Mesothelial cell of epicardium (in vitro differentiated cells): ENCODE data around the gene ZFAND6. TPM values are rescaled to one million over a fixed set of nuclear protein-coding genes. Genes with fewer than 3 reads are reported as not detected.

ENCODE experiments used
- total RNA-seq: library from RNA; stranded (reverse); gene quantifications from 3 replicates; pipeline ENCODE4 v1.2.1, GENCODE V29; 2021

Gene ZFAND6
- total RNA-seq, 1 donor from 2014 or later = 88.8 TPM

Other genes with a start within 250 kb of the ZFAND6 start
- 12.5 to 14.8 TPM (median 13.7 TPM) in 3 replicates for gene MTHFS, start 162.7 kb upstream of the ZFAND6 start, total RNA-seq
- gene BCL2A1, start 88.5 kb upstream of the ZFAND6 start, total RNA-seq = 0.23 to 0.71 TPM (median 0.49 TPM) in 3 replicates
- 34.2 to 40.4 TPM (median 39.7 TPM) in 3 replicates for gene FAH, start 93.3 kb downstream of the ZFAND6 start, total RNA-seq
- gene CTXND1, start 192.5 kb downstream of the ZFAND6 start, total RNA-seq = not detected in 3 replicates